ENCODE data around the gene GBGT1. TPM values are rescaled to one million over a fixed set of nuclear protein-coding genes. Genes with fewer than 3 reads are reported as not detected.

Gene GBGT1
- total RNA-seq, 1 experiment from 2014 or later, result 0.14 TPM

DNA sequence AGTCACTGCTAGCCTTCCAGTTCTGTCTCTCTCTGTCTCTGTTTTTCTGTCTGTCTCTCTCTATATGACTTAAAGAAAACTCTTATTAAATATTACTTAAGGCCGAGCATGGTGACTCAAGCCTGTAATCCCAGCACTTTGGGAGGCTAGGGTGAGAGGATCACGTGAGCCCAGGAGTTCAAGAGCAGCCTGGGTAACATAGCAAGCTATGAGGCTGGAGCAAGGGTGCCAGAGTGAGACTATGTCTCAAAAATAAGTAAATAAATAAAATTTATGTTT is 1.7 kb upstream of the GBGT1 start:
- Mint-ChIP-seq H3K4me3 (ENCODE audit: unreplicated experiment) (no peak overlapping the region), H3K36me3 (ENCODE audit: insufficient read depth, unreplicated experiment) (no peaks in the 10 kb centered on the region), H3K27ac (ENCODE audit: unreplicated experiment) (no peak overlapping the region), H3K4me1 (ENCODE audit: low read depth, unreplicated experiment) (peaks cover 18% of the 10 kb centered on the region), H3K9me3 (ENCODE audit: unreplicated experiment) (no peaks in the 10 kb centered on the region), H3K27me3 (ENCODE audit: insufficient read depth, unreplicated experiment) (no peaks in the 10 kb centered on the region)
- TF ChIP-seq, protein P1, sequence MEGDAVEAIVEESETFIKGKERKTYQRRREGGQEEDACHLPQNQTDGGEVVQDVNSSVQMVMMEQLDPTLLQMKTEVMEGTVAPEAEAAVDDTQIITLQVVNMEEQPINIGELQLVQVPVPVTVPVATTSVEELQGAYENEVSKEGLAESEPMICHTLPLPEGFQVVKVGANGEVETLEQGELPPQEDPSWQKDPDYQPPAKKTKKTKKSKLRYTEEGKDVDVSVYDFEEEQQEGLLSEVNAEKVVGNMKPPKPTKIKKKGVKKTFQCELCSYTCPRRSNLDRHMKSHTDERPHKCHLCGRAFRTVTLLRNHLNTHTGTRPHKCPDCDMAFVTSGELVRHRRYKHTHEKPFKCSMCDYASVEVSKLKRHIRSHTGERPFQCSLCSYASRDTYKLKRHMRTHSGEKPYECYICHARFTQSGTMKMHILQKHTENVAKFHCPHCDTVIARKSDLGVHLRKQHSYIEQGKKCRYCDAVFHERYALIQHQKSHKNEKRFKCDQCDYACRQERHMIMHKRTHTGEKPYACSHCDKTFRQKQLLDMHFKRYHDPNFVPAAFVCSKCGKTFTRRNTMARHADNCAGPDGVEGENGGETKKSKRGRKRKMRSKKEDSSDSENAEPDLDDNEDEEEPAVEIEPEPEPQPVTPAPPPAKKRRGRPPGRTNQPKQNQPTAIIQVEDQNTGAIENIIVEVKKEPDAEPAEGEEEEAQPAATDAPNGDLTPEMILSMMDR (IDR thresholded peaks at IDR 0.05; ENCODE audit: insufficient read depth in 1 of 2, low read depth in 1 of 2, low read length in 1 of 2, severe bottlenecking in 1 of 2, unreplicated experiment in 1 of 2), result no peak
- H3K4me1 ChIP-seq, result peaks cover 12% of the 10 kb centered on the region
- no peaks in the 10 kb centered on the region for H3K27me3 ChIP-seq (replicated peaks; ENCODE audit: control insufficient read depth, insufficient read depth, low read length)
- no peaks in the 10 kb centered on the region for H3K9me3 ChIP-seq
- ChIA-PET CTCF (no interaction called here), POLR2A (no interaction called here)
- no peak overlapping the region for H3K4me3 ChIP-seq (ENCODE audit: low read depth, low read length)
- intact Hi-C loops (cut with micrococcal nuclease; ENCODE audit: unreplicated experiment), result no loop called here
- no peaks in the 10 kb centered on the region for H3K36me3 ChIP-seq (ENCODE audit: control insufficient read depth, insufficient read depth, low read length)
- no peak for DNase-seq
- BruUV-seq (replicated peaks), result no TSS peak

DNA sequence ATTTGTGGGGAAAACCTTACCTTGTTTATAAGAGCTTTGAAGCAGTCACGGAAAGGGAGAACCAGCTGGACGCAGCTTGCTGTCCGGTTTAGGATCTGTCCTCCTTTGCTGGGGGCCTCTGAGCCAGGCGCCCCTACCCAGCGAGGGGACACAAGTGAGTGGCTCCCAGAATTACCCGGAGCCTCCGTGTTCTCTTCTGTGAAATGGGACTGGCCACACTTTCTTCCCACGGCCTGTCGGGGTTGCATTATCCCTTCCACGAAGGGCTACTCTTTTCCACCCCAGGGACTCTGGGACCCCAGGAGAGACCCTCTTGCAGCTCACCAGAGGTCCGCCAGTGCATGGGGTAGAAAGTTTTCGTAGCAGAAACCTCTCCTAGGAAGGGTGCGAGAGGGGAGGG is 477 bp upstream of the GBGT1 start:
- TF ChIP-seq, protein P1 (IDR thresholded peaks at IDR 0.05; ENCODE audit: insufficient read depth in 1 of 2, low read depth in 1 of 2, low read length in 1 of 2, severe bottlenecking in 1 of 2, unreplicated experiment in 1 of 2), result no peak
- peaks cover 8% of the 10 kb centered on the region for H3K4me1 ChIP-seq
- CTCF ChIA-PET, result no interaction called here
- H3K36me3 Mint-ChIP-seq (ENCODE audit: insufficient read depth, unreplicated experiment), result no peaks in the 10 kb centered on the region
- no peak overlapping the region for H3K4me3 ChIP-seq (ENCODE audit: low read depth, low read length)
- no peaks in the 10 kb centered on the region for H3K9me3 Mint-ChIP-seq (ENCODE audit: unreplicated experiment)
- H3K27ac Mint-ChIP-seq (ENCODE audit: unreplicated experiment), result no peak overlapping the region
- H3K9me3 ChIP-seq, result no peaks in the 10 kb centered on the region
- POLR2A ChIA-PET, result no interaction called here
- H3K36me3 ChIP-seq (ENCODE audit: control insufficient read depth, insufficient read depth, low read length), result no peaks in the 10 kb centered on the region
- intact Hi-C loops (cut with micrococcal nuclease; ENCODE audit: unreplicated experiment), result no loop called here
- no TSS peak for BruUV-seq (replicated peaks)
- no peaks in the 10 kb centered on the region for H3K27me3 ChIP-seq (replicated peaks; ENCODE audit: control insufficient read depth, insufficient read depth, low read length)
- DNase-seq, result peak in 1 of 2 experiments; percentile 8
- H3K4me1 Mint-ChIP-seq (ENCODE audit: low read depth, unreplicated experiment), result peaks cover 20% of the 10 kb centered on the region
- no peak overlapping the region for H3K4me3 Mint-ChIP-seq (ENCODE audit: unreplicated experiment)
- peaks cover 4% of the 10 kb centered on the region for H3K27me3 Mint-ChIP-seq (ENCODE audit: insufficient read depth, unreplicated experiment)

DNA sequence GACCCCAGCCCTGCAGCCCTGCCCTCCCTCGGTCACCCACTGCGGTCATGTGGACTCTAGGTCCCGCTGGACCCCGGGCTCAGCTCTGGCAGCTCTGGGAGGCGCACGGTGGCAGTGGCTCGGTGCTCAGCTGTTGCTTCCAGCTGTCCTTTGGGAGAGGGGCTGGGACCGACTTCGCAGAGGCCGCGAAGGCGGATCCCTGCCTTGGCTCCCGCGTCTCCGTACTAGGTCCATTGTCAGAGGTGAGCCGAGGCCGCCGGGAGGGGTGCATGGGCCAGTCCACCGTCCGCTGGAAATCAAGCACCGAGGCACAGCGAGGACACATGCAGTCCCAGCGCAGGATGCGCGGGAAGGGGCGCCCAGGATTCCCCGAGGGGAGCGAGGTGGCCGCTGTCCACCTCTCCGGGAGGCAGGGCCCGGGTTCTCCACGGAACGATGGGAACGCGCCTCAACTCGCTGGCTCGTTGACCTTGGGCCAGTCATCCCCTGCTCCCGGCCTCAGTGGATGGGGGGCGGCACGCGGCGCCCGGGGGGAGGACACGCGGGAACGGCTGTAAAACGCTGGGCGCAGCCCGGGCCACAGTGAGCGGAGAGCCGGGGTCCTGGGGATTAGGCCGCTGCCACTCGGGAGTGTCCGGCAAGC is 732 bp downstream of the GBGT1 start:
- Histone ChIP-seq H3K36me3 (ENCODE audit: control insufficient read depth, insufficient read depth, low read length) (no peaks in the 10 kb centered on the region), H3K27me3 (replicated peaks; ENCODE audit: control insufficient read depth, insufficient read depth, low read length) (no peaks in the 10 kb centered on the region), H3K4me1 (no peaks in the 10 kb centered on the region), H3K9me3 (no peaks in the 10 kb centered on the region), H3K4me3 (ENCODE audit: low read depth, low read length) (no peak overlapping the region)
- ChIA-PET POLR2A (no interaction called here), CTCF (no interaction called here)
- intact Hi-C loops (cut with micrococcal nuclease; ENCODE audit: unreplicated experiment), result no loop called here
- H3K4me3 Mint-ChIP-seq (ENCODE audit: unreplicated experiment), result no peak overlapping the region
- H3K9me3 Mint-ChIP-seq (ENCODE audit: unreplicated experiment), result no peaks in the 10 kb centered on the region
- DNase-seq, result peak in 1 of 2 experiments; percentile 29
- H3K27ac Mint-ChIP-seq (ENCODE audit: unreplicated experiment), result no peak overlapping the region
- TF ChIP-seq, protein P1 (IDR thresholded peaks at IDR 0.05; ENCODE audit: insufficient read depth in 1 of 2, low read depth in 1 of 2, low read length in 1 of 2, severe bottlenecking in 1 of 2, unreplicated experiment in 1 of 2), result no peak
- peaks cover 11% of the 10 kb centered on the region for H3K4me1 Mint-ChIP-seq (ENCODE audit: low read depth, unreplicated experiment)
- peaks cover 4% of the 10 kb centered on the region for H3K27me3 Mint-ChIP-seq (ENCODE audit: insufficient read depth, unreplicated experiment)
- no peaks in the 10 kb centered on the region for H3K36me3 Mint-ChIP-seq (ENCODE audit: insufficient read depth, unreplicated experiment)
- BruUV-seq (replicated peaks), result no TSS peak
